Epithelial cell of esophagus (primary cell): ENCODE data around the gene PPP1R7.

ENCODE experiments used
- DNase-seq: peaks from one replicate; pipeline ENCODE4 v3.0.0; 2010; ENCODE audit warnings: low read depth
- H3K4me3 ChIP-seq: 2 replicates; pipeline ENCODE4 v1.5.1; 2011; ENCODE audit warnings: mild to moderate bottlenecking, low read length, control low read depth
- TF ChIP-seq, protein P1 (sequence below): IDR thresholded peaks from 2 replicates; pipeline ENCODE4 v1.5.1; 2011; ENCODE audit warnings: low read depth, mild to moderate bottlenecking, low read length, control low read depth, inconsistent platforms; ENCODE audit not compliant: insufficient read depth; ENCODE audit errors: missing control alignments

Gene PPP1R7

DNA sequence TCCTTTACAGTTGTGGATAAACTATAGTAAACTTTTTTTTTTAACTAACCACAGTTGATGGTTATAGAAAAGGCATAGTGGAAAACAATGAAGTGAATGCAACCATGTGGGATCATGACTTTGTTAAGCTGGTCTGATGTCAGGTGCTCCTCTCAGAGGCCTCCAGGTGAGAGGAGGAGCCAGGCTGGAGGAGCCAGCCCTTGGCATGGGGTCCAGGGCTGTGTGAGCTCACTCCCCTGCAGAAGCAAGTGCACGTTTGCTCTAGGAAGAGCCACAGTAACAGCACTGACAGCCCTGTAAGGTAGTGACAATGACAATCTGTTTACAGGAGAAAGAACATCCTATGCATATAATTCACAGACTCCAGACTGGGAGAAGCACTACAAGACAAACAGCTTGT, 5.7 kb downstream of the PPP1R7 start:
- TF ChIP-seq, protein P1, sequence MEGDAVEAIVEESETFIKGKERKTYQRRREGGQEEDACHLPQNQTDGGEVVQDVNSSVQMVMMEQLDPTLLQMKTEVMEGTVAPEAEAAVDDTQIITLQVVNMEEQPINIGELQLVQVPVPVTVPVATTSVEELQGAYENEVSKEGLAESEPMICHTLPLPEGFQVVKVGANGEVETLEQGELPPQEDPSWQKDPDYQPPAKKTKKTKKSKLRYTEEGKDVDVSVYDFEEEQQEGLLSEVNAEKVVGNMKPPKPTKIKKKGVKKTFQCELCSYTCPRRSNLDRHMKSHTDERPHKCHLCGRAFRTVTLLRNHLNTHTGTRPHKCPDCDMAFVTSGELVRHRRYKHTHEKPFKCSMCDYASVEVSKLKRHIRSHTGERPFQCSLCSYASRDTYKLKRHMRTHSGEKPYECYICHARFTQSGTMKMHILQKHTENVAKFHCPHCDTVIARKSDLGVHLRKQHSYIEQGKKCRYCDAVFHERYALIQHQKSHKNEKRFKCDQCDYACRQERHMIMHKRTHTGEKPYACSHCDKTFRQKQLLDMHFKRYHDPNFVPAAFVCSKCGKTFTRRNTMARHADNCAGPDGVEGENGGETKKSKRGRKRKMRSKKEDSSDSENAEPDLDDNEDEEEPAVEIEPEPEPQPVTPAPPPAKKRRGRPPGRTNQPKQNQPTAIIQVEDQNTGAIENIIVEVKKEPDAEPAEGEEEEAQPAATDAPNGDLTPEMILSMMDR, result no peak
- DNase-seq, result no peak
- H3K4me3 ChIP-seq, result no peak overlapping the region

DNA sequence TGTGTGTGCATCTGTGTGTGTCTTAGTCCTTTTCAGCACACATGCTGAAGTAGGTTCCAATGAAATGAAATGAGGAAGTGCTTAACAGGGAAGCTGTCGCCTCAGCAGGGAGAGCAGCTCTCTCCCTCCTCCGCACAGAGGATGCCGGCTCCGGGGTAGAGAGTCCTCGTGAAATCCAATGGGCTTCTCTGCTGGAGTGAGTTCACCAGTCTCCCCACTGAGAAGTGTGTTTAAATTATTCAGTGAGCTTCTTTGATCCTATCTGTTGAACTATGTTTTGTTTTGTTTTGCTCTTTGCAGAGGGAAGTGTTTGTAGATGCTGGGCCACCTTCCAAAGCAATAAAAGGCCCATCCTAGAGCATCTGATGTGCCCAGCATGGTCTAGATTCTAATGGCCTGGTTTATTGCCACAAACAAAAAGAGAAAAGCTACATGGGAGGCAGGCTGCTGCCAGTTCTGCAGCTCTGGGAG, 6.7 kb downstream of the PPP1R7 start:
- DNase-seq, result no peak
- H3K4me3 ChIP-seq, result no peak overlapping the region

DNA sequence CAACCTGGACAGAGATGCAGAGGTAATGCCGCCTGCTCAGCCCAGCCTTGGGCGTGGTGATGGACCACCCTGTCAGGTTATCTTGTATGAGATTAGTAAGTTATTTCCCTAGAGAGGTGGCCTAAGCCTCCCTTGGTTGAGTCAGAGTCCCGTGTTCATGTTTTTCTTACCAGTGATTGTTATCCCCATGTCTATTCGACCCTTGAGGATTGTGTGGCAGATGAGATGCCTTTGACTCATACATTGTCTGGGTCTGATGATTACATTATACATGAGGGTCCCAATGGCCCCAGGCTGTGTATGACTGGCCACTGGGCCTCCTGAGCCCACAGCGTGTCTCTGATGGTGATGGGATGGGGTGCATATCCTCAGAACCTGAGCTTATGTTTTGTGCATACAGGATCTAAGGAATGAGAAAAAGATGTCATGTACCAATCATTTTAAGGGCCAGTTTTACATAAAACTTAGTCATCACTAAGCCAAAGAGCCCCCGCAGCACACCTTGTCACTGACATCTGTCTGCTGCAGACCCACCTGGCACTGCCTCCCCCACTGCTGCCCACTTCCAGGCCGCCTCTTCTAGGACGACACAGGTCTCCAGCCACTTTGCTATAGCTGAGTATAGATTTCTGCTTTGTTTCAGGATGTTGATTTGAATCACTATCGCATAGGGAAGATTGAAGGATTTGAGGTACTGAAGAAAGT, 7.7 kb downstream of the PPP1R7 start:
- DNase-seq, result no peak
- no peak overlapping the region for H3K4me3 ChIP-seq
- TF ChIP-seq, protein P1, result no peak

More for the DNA sequence above, 6.7 kb downstream of the PPP1R7 start:
- TF ChIP-seq, protein P1, result no peak

DNA sequence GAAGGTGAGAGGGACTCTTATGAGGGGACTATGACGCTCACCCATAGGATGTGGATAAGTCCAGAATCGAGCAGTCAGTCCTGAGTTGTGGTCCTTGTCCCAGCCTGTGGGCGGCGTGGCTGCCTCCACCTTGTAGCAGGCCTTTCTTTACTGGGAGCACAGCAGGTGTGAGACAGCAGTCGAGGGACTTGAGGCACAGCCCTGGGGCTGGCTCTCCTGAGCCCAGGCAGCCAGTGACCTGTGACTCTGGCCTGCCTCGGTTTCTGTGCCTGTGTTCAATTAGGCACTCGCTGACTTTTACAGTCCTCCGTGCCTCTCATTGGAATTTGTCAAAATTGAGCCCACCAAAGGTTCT, 8.3 kb downstream of the PPP1R7 start:
- DNase-seq, result no peak
- TF ChIP-seq, protein P1, result no peak
- no peak overlapping the region for H3K4me3 ChIP-seq

DNA sequence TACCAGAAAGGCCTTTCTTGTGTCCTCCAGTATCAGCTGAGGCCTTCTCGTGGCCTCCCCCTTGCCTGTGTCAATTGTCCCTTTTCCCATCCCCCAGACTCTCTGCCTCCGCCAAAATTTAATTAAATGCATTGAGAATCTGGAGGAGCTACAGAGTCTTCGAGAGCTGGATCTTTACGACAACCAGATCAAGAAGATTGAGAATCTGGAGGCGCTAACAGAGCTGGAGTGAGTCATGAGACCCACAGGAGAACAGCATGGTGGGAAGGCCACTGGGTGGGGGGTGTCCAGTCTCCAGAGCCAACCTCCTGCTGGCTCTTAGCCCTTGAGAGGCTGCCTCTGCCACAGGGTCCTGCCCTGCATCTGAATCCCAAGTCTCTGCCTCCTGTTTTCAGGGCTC, 8.8 kb downstream of the PPP1R7 start:
- TF ChIP-seq, protein P1, result no peak
- no peak for DNase-seq
- H3K4me3 ChIP-seq, result no peak overlapping the region

DNA sequence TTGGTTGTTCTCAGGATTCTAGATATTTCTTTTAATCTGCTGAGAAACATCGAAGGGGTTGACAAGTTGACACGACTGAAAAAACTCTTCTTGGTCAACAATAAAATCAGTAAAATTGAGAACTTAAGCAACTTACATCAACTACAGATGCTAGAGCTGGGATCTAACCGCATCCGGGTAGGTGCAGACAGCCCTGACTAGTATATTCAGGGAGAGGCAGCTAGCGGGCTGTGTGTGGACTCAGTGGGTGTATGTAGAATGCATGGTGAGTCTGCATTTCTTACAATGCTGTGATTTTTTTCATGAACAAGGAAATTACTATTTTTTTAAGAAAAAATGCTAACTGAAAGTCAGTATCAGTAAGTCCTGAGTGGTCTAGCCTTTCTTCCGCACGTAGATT, 10.1 kb downstream of the PPP1R7 start:
- H3K4me3 ChIP-seq, result no peak overlapping the region
- no peak for DNase-seq
- TF ChIP-seq, protein P1, result no peak

DNA sequence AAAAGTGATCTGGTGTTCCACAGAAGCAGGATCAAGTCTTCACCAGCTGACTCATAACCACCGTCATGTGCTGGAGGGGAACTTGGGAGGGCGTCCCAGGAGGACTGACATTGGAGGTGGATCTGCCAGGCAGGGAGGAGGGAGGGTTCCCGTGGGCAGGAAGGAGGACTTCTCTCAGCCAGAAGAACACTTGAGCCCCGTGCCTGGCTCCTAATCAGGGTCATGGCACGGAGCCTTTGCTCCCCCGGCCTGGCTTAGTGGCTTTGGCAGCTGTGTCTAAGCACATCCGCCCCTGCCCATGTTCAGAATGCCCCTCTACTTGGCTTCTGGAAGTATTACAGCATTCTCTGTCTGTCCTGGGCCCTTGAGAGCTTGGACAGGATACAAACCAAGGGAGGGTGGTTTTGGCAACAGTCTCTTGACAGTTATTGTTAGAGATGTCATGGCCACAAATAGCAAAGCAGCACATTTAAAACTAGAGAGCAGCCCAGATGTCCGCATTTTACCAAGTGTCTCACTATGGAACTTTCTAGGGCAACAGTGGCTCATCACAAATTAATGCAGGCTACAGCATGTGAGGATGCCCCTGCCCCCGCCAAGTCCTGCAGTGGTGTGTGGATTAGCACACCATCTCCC, 11.5 kb downstream of the PPP1R7 start:
- peak; percentile 10 for DNase-seq
- H3K4me3 ChIP-seq, result no peak overlapping the region
- TF ChIP-seq, protein P1, result no peak
